GM12878 (cell line): ENCODE measurements around the gene PTBP1. TPM values are rescaled to one million over a fixed set of nuclear protein-coding genes. Genes with fewer than 3 reads are reported as not detected.

Experiments used
- ATAC-seq: fragments of 200-7000 bp; cut with Tn5 transposase; 3 replicates; pipeline ENCODE4 v1.9.1; 2020; ENCODE audit warnings: mild to moderate bottlenecking, moderate library complexity
- BruUV-seq: library from RNA; stranded (reverse); fragments of 400-500 nt; replicated peaks from 2 replicates; lab custom pipeline; 2021; lab: Mats Ljungman, UMichigan
- CTCF ChIA-PET: fragments of 300-600 bp; sonication (Branson Sonifier 250); formaldehyde crosslinking; extraction: SDS; loops from one replicate; lab custom pipeline; 2021; ENCODE audit warnings: inconsistent platforms; lab: Yijun Ruan, JAX
- POLR2A ChIA-PET: fragments of 350-600 bp; formaldehyde crosslinking; extraction: SDS; loops from one replicate; lab custom pipeline; 2021; ENCODE audit warnings: inconsistent platforms; lab: Charles Lee
- RAD21 ChIA-PET: fragments of 300-600 bp; sonication (Branson Sonifier 250); formaldehyde crosslinking; loops from one replicate; lab custom pipeline; 2023; ENCODE audit warnings: antibody characterized with exemption; ENCODE audit not compliant: unreplicated experiment; lab: Charles Lee
- SMC1A ChIA-PET: fragments of 300-600 bp; sonication (Branson Sonifier 250); formaldehyde crosslinking; loops from one replicate; lab custom pipeline; 2023; ENCODE audit not compliant: unreplicated experiment, uncharacterized antibody; lab: Charles Lee
- DNase-seq: peaks from one replicate; pipeline ENCODE4 v3.0.0-alpha.2; 2011; ENCODE audit warnings: low read depth, low spot score
- FAIRE-seq: peaks from 3 replicates; lab custom pipeline; 2011; peaks lifted over from hg19 to GRCh38; lab: Jason Lieb, UNC
- H2AFZ ChIP-seq: 2 replicates; pipeline ENCODE4 v1.6.0; 2011; ENCODE audit warnings: low read depth, low read length, control low read depth; ENCODE audit not compliant: control insufficient read depth
- H3K27ac ChIP-seq: 2 replicates; pipeline ENCODE4 v1.5.1; 2011; ENCODE audit warnings: control low read depth; ENCODE audit not compliant: control insufficient read depth, insufficient read depth
- H3K27me3 ChIP-seq, 2 experiments: replicated peaks in 1 of 2; 2 replicates each; pipeline versions ENCODE4 v1.6.0 to v1.6.1; 2011; ENCODE audit warnings: low read length in 1 of 2; ENCODE audit not compliant: control insufficient read depth in 2 of 2, insufficient read depth in 2 of 2
- H3K36me3 ChIP-seq, 2 experiments: 2 replicates each; pipeline ENCODE4 v1.5.1; 2011; ENCODE audit warnings: low read length in 1 of 2; ENCODE audit not compliant: control insufficient read depth in 2 of 2, insufficient read depth in 2 of 2
- H3K4me1 ChIP-seq: 2 replicates; pipeline ENCODE4 v1.6.1; 2011; ENCODE audit warnings: mild to moderate bottlenecking, low read length, moderate library complexity, mixed read lengths; ENCODE audit not compliant: control insufficient read depth, insufficient read depth
- H3K4me2 ChIP-seq: 2 replicates; pipeline ENCODE4 v1.6.0; 2011; ENCODE audit warnings: control low read depth; ENCODE audit not compliant: control insufficient read depth, insufficient read depth
- H3K4me3 ChIP-seq: fragments of 200-600 bp; sonication (generic); 2 replicates; pipeline ENCODE4 v1.5.1; 2016
- H3K79me2 ChIP-seq: 2 replicates; pipeline ENCODE4 v1.6.0; 2011; ENCODE audit warnings: low read length; ENCODE audit not compliant: control insufficient read depth, insufficient read depth
- H3K9ac ChIP-seq: 2 replicates; pipeline ENCODE4 v1.8.0; 2011; ENCODE audit warnings: low read length, control low read depth, mixed read lengths; ENCODE audit not compliant: control insufficient read depth, insufficient read depth
- H3K9me3 ChIP-seq: replicated peaks from 3 replicates; pipeline ENCODE4 v1.5.1; 2011; ENCODE audit warnings: mild to moderate bottlenecking, low read length; ENCODE audit not compliant: control insufficient read depth, insufficient read depth
- H4K20me1 ChIP-seq: 2 replicates; pipeline ENCODE4 v1.6.0; 2011; ENCODE audit not compliant: control insufficient read depth, insufficient read depth
- CTCF ChIP-seq, 3 experiments: IDR thresholded peaks in 2 of 3; conservative IDR thresholded peaks in 1 of 3; 2 replicates each; pipeline ENCODE4 v1.5.1; 2011; ENCODE audit warnings: low read depth in 3 of 3, low read length in 3 of 3, mild to moderate bottlenecking in 3 of 3, control low read depth in 2 of 3, moderate library complexity in 2 of 3, inconsistent platforms in 1 of 3, mixed read lengths in 1 of 3; ENCODE audit not compliant: control insufficient read depth in 2 of 3, insufficient read depth in 1 of 3; ENCODE audit errors: extremely low read depth in 1 of 3
- FOXM1 ChIP-seq: IDR thresholded peaks from 2 replicates; pipeline ENCODE4 v1.6.1; 2012; ENCODE audit warnings: low read depth, mild to moderate bottlenecking, inconsistent platforms, low read length, moderate library complexity
- IRF5 ChIP-seq: fragments of 450-650 bp; IDR thresholded peaks from 2 replicates; pipeline ENCODE4 v1.6.1; 2017; ENCODE audit warnings: borderline replicate concordance
- MTA3 ChIP-seq: IDR thresholded peaks from 2 replicates; pipeline ENCODE4 v1.6.1; 2012; ENCODE audit warnings: low read length, inconsistent platforms, borderline replicate concordance
- NRF1 ChIP-seq: conservative IDR thresholded peaks from 2 replicates; pipeline ENCODE4 v1.6.1; 2011; ENCODE audit warnings: mild to moderate bottlenecking, low read depth, low read length, improper control_type of control experiment
- RCOR1 ChIP-seq: conservative IDR thresholded peaks from 2 replicates; pipeline ENCODE4 v1.6.1; 2012; ENCODE audit warnings: low read depth, low read length, improper control_type of control experiment
- REST ChIP-seq: IDR thresholded peaks from 2 replicates; pipeline ENCODE4 v1.6.1; 2012; ENCODE audit warnings: mild to moderate bottlenecking, low read depth, low read length
- TCF7 ChIP-seq: IDR thresholded peaks from 2 replicates; pipeline ENCODE4 v1.6.1; 2014; ENCODE audit warnings: antibody characterized with exemption, borderline replicate concordance
- YY1 ChIP-seq: IDR thresholded peaks from 2 replicates; pipeline ENCODE4 v1.6.1; 2011; ENCODE audit warnings: low read depth, mild to moderate bottlenecking, low read length
- ZNF384 ChIP-seq: IDR thresholded peaks from 2 replicates; pipeline ENCODE4 v1.6.1; 2012; ENCODE audit warnings: low read depth, mild to moderate bottlenecking, low read length, improper control_type of control experiment, borderline replicate concordance
- ZNF592 ChIP-seq: fragments of 450-650 bp; IDR thresholded peaks from 2 replicates; pipeline ENCODE4 v1.6.1; 2017; ENCODE audit warnings: mild to moderate bottlenecking, moderate library complexity
- WGBS: methylation state at CpG from one replicate; pipeline ENCODE4 v1.1.6; 2016; ENCODE audit warnings: low lambda C conversion rate; ENCODE audit not compliant: insufficient replicate concordance, insufficient coverage; ENCODE audit errors: missing lambda C conversion rate; 5-methylcytosine and 5-hydroxymethylcytosine counted together
- in situ Hi-C: fragments of 300-500 bp; cut with MboI; formaldehyde crosslinking; loops from 9 replicates; pipeline ENCODE4 v1.14.3; 2018; ENCODE audit warnings: mixed read lengths
- intact Hi-C: fragments of 100-400 bp; cut with micrococcal nuclease; formaldehyde crosslinking; loops from one replicate; pipeline ENCODE4 v1.14.2; 2022; ENCODE audit not compliant: unreplicated experiment
- polyA plus RNA-seq, 11 experiments: library from polyadenylated mRNA; depleted of rRNA in 4 of 11; unstranded in 6 of 11; stranded (reverse) in 5 of 11; fragments of >200 nt; fragmentation: Nextera tagmentation in 4 of 11; fragmentation: Illumina TruSeq in 1 of 11; extraction: Ambion mirVana in 4 of 11; extraction: Trizol in 1 of 11; gene quantifications; 1 replicate in 1 of 11; 2 replicates in 10 of 11; pipeline versions ENCODE4 v1.2.1 to v1.2.3, GENCODE V29; 2011 to 2016; ENCODE audit warnings: inconsistent platforms in 2 of 11, missing spikeins in 2 of 11, low read depth in 1 of 11
- total RNA-seq, 4 experiments: library from RNA; depleted of rRNA in 3 of 4; stranded (reverse); fragments of >200 nt in 3 of 4; fragmentation: Illumina TruSeq in 1 of 4; extraction: Trizol in 1 of 4; gene quantifications; 2 replicates each; pipeline versions ENCODE4 v1.2.1 to v1.2.3, GENCODE V29; 2013 to 2021

PTBP1 gene
- total and polyA plus RNA-seq, 10 of the 15 experiments (the other 5 are each of a cell fraction or from before 2014, with no cell fraction given): 13.1 to 532 (median 217) TPM

GRCh38 chr19:834216-834615, 37.0 kb downstream of the PTBP1 start (continued):
- TF ChIP-seq REST: no peak
- TF ChIP-seq MTA3: no peak

GRCh38 chr19:835210-835810, 38.1 kb downstream of the PTBP1 start:
- no TSS peak for BruUV-seq
- ChIA-PET POLR2A (no interaction called here), SMC1A (no interaction called here), CTCF (no interaction called here), RAD21 (no interaction called here)
- H3K79me2 ChIP-seq: no peaks in the 10 kb centered on the region
- ATAC-seq (no peak), FAIRE-seq (no peak), DNase-seq (no peak)
- H3K9ac ChIP-seq: no peak overlapping the region
- no peak overlapping the region for H3K4me2 ChIP-seq
- no peak overlapping the region for H3K27ac ChIP-seq
- H2AFZ ChIP-seq: no peak overlapping the region
- in situ Hi-C loops (no loop called here), intact Hi-C loops (no loop called here)
- H4K20me1 ChIP-seq: no peaks in the 10 kb centered on the region
- 61% methylated on average over 25 of the region's 36 CpGs for WGBS
- no peaks in the 10 kb centered on the region for H3K4me1 ChIP-seq
- H3K4me3 ChIP-seq: no peak overlapping the region
- no peaks in the 10 kb centered on the region for H3K9me3 ChIP-seq
- no peaks in the 10 kb centered on the region for H3K36me3 ChIP-seq
- no peaks in the 10 kb centered on the region for H3K27me3 ChIP-seq
- TF ChIP-seq ZNF592 (no peak), ZNF384 (no peak), TCF7 (no peak), CTCF (IDR thresholded peaks at IDR 0.05 in 2 of 3, conservative IDR thresholded peaks at IDR 0.05 in 1 of 3; ENCODE audit: control insufficient read depth in 2 of 3, extremely low read depth in 1 of 3, insufficient read depth in 1 of 3, low read depth in 3 of 3, low read length in 3 of 3) (no peak), IRF5 (no peak), RCOR1 (no peak), MTA3 (no peak), FOXM1 (no peak), YY1 (no peak), NRF1 (no peak)
